ENCODE results near the gene ANP32B.
"Not testable (repeated sequence)": the region's sequence is repeated elsewhere in the genome, so short reads cannot be mapped to it uniquely, and the experiment has no call there.

Gene ANP32B

DNA sequence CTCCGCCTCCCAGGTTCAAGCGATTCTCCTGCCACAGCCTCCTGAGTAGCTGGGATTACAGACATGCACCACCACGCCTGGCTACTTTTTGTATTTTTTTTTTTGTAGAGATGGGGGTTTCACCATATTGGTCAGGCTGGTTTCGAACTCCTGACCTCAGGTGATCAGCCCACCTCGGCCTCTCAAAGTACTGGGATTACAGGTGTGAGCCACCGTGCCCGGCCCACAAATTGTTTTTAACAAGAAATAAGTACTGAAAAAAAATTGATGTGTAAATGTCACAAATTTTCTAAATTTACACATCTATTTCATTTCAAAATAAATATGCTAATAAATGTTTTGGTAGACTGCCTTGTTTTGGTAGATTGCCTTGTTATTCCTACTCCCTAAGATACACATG is 13.5 kb downstream of the ANP32B start:
- H3K27me3 Mint-ChIP-seq, H3K4me3 Mint-ChIP-seq: not testable (repeated sequence)
- peaks cover 63% of the 10 kb centered on the region for H3K4me1 Mint-ChIP-seq (ENCODE audit: low read depth)

DNA sequence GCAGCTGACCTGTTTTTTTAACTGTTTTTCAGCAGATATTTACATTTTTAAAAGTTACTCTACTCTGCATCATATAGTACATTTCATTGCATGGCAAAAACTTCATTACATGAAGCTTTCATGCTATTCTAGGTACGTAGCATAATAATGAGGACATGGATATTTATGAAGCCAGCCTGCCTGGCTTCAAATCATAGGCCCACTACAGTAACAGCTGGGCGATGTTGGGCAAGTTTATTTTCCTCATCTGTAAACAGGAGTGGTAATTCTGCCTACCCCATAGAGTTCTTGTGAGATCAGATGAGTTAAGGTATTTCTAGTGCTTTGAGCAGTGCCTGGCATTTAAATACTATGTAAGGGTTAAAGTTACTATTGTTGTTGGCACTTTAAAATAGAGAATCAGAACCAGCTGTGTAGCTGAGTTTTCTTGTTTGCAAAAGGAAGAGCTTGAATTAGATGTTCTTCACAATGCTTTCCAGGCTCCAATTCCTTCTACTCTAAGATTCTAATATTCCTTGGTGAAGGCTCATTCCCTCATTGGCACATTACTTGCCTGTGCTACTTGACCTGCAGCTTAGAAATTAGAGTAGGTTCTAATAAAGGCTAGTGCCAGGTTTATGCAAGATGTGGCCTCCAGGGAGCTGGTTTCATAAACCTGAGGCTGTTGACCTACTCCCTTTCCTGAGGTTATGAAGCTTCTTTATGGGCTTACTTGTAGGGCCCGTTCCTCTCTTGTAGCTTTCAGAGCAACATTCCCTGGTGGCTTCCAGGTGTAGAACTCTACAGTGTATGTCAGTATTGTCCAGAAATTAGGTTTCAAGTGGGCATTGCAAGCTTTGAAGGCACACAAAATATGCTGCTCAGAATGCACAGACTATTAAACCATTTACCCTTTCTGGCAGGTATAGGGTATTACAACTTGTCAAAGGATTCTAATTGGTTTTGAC is 14.5 kb downstream of the ANP32B start:
- no peaks in the 10 kb centered on the region for H3K9me3 Mint-ChIP-seq
- no peak overlapping the region for H3K4me3 Mint-ChIP-seq
- H3K36me3 Mint-ChIP-seq (ENCODE audit: low read depth), result peaks cover 92% of the 10 kb centered on the region
- no peaks in the 10 kb centered on the region for H3K27me3 Mint-ChIP-seq
- H3K4me1 Mint-ChIP-seq (ENCODE audit: low read depth), result peaks cover 54% of the 10 kb centered on the region
- H3K27ac Mint-ChIP-seq, result peak overlapping the region; percentile 41

More for the DNA sequence above, 13.5 kb downstream of the ANP32B start:
- peaks cover 91% of the 10 kb centered on the region for H3K36me3 Mint-ChIP-seq (ENCODE audit: low read depth)
- not testable (repeated sequence) for H3K9me3 Mint-ChIP-seq, H3K27ac Mint-ChIP-seq

- peaks cover 82% of the 10 kb centered on the region for H3K36me3 Mint-ChIP-seq (ENCODE audit: low read depth)
- no peak overlapping the region for H3K27ac Mint-ChIP-seq
- no peaks in the 10 kb centered on the region for H3K9me3 Mint-ChIP-seq
- H3K4me3 Mint-ChIP-seq, result no peak overlapping the region
- peaks cover 46% of the 10 kb centered on the region for H3K4me1 Mint-ChIP-seq (ENCODE audit: low read depth)
- H3K27me3 Mint-ChIP-seq, result no peaks in the 10 kb centered on the region
Measured at GRCh38 chr9:98002808-98003207, 19.7 kb downstream of the ANP32B start.

DNA sequence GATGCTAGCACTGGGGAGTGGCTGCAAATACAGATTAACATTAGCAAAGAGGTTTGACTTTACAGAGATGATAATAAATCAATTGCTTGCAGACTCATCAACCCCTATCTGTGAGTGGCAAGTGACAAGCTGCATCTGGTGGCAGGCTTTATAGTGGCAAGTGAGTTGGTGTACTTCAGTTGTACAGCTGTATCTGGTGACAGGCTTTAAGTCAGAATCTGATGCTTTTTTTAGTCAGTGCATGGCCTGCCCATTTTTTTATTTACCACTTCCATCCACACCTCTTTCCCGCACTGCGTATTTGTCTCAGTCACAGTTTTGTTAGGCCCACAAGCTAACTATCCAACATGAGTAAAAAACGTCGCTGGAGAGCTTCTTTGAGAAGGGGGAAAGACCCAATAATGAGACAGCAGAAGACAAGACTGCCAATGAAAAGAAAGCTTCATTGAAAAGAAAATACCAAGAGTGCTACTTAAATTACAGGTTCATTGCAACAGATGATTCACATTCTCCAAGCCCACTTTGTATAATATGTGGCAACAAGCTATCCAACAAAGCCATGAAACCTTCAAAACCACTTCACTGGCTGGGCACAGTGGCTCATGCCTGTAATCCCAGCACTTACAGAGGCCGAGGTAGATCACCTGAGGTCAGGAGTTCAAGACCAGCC is 23.1 kb downstream of the ANP32B start:
- no peak overlapping the region for H3K4me3 Mint-ChIP-seq
- H3K27me3 Mint-ChIP-seq, result no peaks in the 10 kb centered on the region
- H3K4me1 Mint-ChIP-seq (ENCODE audit: low read depth), result peaks cover 48% of the 10 kb centered on the region
- peaks cover 83% of the 10 kb centered on the region for H3K36me3 Mint-ChIP-seq (ENCODE audit: low read depth)
- no peaks in the 10 kb centered on the region for H3K9me3 Mint-ChIP-seq
- H3K27ac Mint-ChIP-seq, result peak overlapping the region; percentile 29

- Mint-ChIP-seq H3K27ac (peak overlapping the region; percentile 29), H3K36me3 (ENCODE audit: low read depth) (peaks cover 83% of the 10 kb centered on the region), H3K4me1 (ENCODE audit: low read depth) (peaks cover 48% of the 10 kb centered on the region), H3K4me3 (no peak overlapping the region), H3K27me3 (no peaks in the 10 kb centered on the region), H3K9me3 (no peaks in the 10 kb centered on the region)
Measured at GRCh38 chr9:98007251-98007928, 24.2 kb downstream of the ANP32B start.

GRCh38 chr9:98008764-98009163 is 25.6 kb downstream of the ANP32B start:
- H3K4me3 Mint-ChIP-seq, result no peak overlapping the region
- H3K9me3 Mint-ChIP-seq, result no peaks in the 10 kb centered on the region
- H3K27me3 Mint-ChIP-seq, result no peaks in the 10 kb centered on the region
- peaks cover 90% of the 10 kb centered on the region for H3K36me3 Mint-ChIP-seq (ENCODE audit: low read depth)
- peaks cover 48% of the 10 kb centered on the region for H3K4me1 Mint-ChIP-seq (ENCODE audit: low read depth)
- no peak overlapping the region for H3K27ac Mint-ChIP-seq

GRCh38 chr9:98009437-98009836 is 26.3 kb downstream of the ANP32B start:
- Mint-ChIP-seq H3K4me1 (ENCODE audit: low read depth) (peaks cover 48% of the 10 kb centered on the region), H3K27me3 (no peaks in the 10 kb centered on the region), H3K4me3 (no peak overlapping the region), H3K9me3 (no peaks in the 10 kb centered on the region), H3K27ac (no peak overlapping the region), H3K36me3 (ENCODE audit: low read depth) (peaks cover 88% of the 10 kb centered on the region)

DNA sequence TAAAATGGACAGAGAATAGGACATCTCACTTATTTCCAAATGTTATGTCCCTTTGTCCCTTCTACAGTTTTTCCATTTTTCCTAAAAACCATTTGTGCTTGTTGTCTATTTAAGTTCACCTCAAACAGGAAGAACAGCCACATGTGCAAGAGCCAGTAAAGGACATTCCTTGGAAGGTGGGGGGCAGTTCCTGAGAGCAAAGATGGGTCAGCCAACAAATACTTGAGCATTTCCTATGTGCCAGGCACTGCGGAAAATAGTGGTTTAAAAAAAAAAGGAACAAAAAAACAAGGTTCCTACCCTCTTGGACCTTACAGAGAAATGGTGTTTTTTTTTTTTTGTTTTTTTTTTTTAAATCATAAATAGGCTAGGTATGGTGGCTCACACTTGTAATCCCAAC is 26.8 kb downstream of the ANP32B start:
- H3K27ac Mint-ChIP-seq, result no peak overlapping the region
- H3K36me3 Mint-ChIP-seq (ENCODE audit: low read depth), result peaks cover 88% of the 10 kb centered on the region
- no peaks in the 10 kb centered on the region for H3K27me3 Mint-ChIP-seq
- no peak overlapping the region for H3K4me3 Mint-ChIP-seq
- H3K4me1 Mint-ChIP-seq (ENCODE audit: low read depth), result peaks cover 44% of the 10 kb centered on the region
- no peaks in the 10 kb centered on the region for H3K9me3 Mint-ChIP-seq

DNA sequence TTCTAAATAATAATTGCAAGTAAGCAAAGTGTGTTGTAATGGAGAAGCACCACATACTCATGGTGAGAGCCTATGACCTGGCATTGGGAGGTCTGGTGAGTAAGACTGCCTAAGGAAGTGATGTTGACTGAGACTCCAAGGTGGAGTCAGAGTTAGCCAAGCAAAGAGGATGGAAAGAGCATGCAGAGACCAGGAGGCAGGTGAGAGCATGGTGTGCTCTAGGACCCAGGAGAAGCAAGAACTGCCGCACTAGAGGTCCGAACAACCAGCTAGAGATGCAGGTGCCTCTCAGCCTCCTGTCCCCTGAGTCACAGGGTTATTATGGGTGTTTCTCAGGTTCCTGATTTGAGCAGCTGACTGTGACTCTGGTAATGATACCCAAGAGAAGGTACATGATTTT is 27.3 kb downstream of the ANP32B start:
- peak overlapping the region; percentile 26 for H3K27ac Mint-ChIP-seq
- peaks cover 91% of the 10 kb centered on the region for H3K36me3 Mint-ChIP-seq (ENCODE audit: low read depth)
- peaks cover 43% of the 10 kb centered on the region for H3K4me1 Mint-ChIP-seq (ENCODE audit: low read depth)
- no peaks in the 10 kb centered on the region for H3K9me3 Mint-ChIP-seq
- no peak overlapping the region for H3K4me3 Mint-ChIP-seq
- H3K27me3 Mint-ChIP-seq, result no peaks in the 10 kb centered on the region

DNA sequence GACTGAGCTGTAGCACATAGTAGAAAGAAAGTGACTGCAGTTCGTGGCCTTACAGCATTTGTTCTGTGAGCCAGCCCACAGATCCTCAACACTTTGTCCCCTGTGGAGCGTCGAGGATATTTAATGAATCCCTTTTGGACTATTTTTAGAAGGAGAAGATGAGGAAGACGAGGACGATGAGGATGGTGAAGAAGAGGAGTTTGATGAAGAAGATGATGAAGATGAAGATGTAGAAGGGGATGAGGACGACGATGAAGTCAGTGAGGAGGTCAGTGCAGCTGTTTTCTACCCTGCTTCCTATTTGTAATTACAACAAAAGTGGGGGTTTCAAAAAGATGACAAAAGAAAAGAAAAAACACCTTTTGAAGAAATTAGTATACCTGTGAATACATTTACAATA is 28.0 kb downstream of the ANP32B start:
- H3K4me1 Mint-ChIP-seq (ENCODE audit: low read depth), result peaks cover 37% of the 10 kb centered on the region

GRCh38 chr9:98016137-98016680 is 33.1 kb downstream of the ANP32B start:
- no peaks in the 10 kb centered on the region for H3K27me3 Mint-ChIP-seq
- H3K36me3 Mint-ChIP-seq (ENCODE audit: low read depth), result peaks cover 82% of the 10 kb centered on the region
- peaks cover under 1% of the 10 kb centered on the region for H3K4me1 Mint-ChIP-seq (ENCODE audit: low read depth)
- H3K4me3 Mint-ChIP-seq, result no peak overlapping the region
- no peak overlapping the region for H3K27ac Mint-ChIP-seq
- H3K9me3 Mint-ChIP-seq, result no peaks in the 10 kb centered on the region

More for the DNA sequence above, 28.0 kb downstream of the ANP32B start:
- Mint-ChIP-seq H3K27ac (no peak overlapping the region), H3K27me3 (no peaks in the 10 kb centered on the region), H3K4me3 (no peak overlapping the region), H3K9me3 (no peaks in the 10 kb centered on the region), H3K36me3 (ENCODE audit: low read depth) (peaks cover 91% of the 10 kb centered on the region)

- Mint-ChIP-seq H3K4me1 (ENCODE audit: low read depth) (no peaks in the 10 kb centered on the region), H3K27me3 (no peaks in the 10 kb centered on the region), H3K9me3 (no peaks in the 10 kb centered on the region), H3K36me3 (ENCODE audit: low read depth) (peaks cover 79% of the 10 kb centered on the region), H3K27ac (peak overlapping the region; percentile 4), H3K4me3 (no peak overlapping the region)
Measured at GRCh38 chr9:98017306-98017705, 34.2 kb downstream of the ANP32B start.

DNA sequence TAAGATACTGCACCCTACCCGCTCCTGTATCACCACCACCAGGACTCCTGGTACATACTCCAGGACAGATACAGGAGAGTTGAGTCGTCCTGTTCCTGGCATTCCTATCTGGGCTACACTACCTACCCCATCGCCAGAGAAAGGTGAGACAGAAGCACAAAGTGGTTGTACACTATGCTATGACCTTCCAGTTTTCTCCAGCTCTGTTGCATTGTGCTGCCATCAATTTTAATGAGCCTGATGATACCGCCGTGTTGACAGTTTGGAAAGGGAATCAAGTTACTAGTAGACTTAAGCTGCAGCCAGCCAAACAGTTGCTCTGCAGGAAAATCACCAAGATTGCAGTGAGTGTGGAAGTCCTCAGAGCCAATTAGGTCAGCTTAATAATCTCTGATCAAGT is 35.2 kb downstream of the ANP32B start:
- no peak overlapping the region for H3K4me3 Mint-ChIP-seq
- H3K4me1 Mint-ChIP-seq (ENCODE audit: low read depth), result no peaks in the 10 kb centered on the region
- H3K9me3 Mint-ChIP-seq, result no peaks in the 10 kb centered on the region
- no peaks in the 10 kb centered on the region for H3K27me3 Mint-ChIP-seq
- H3K27ac Mint-ChIP-seq, result no peak overlapping the region
- peaks cover 72% of the 10 kb centered on the region for H3K36me3 Mint-ChIP-seq (ENCODE audit: low read depth)

- Mint-ChIP-seq H3K4me1 (ENCODE audit: low read depth) (no peaks in the 10 kb centered on the region), H3K36me3 (ENCODE audit: low read depth) (peaks cover 64% of the 10 kb centered on the region), H3K27ac (no peak overlapping the region), H3K27me3 (no peaks in the 10 kb centered on the region), H3K9me3 (no peaks in the 10 kb centered on the region), H3K4me3 (no peak overlapping the region)
Measured at GRCh38 chr9:98019098-98019497, 36.0 kb downstream of the ANP32B start.

GRCh38 chr9:98019869-98020268 is 36.7 kb downstream of the ANP32B start:
- not testable (repeated sequence) for H3K4me1 Mint-ChIP-seq (ENCODE audit: low read depth); H3K27ac Mint-ChIP-seq; H3K4me3 Mint-ChIP-seq; H3K9me3 Mint-ChIP-seq; H3K27me3 Mint-ChIP-seq
- peaks cover 59% of the 10 kb centered on the region for H3K36me3 Mint-ChIP-seq (ENCODE audit: low read depth)
